ENCODE data around the gene PCSK5.

The PCSK5 gene

DNA sequence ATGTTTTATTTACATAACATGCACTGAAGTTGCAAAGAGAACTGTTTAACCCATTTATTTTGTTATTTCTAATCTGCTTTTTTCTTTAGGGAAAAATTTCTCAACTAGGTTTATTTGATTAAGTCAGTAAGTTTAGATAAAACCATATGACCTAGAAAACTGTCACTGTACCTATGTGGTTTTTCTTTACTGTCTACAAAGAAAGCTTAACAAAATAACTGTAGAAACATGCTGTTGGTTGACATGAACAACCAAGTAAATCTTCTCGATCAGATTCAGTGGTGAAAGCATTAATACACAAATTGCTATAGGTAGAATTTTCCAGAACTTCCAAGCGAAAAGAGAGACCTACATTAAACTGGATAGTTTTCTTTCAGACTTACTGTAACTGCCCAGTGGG, 137.4 kb downstream of the PCSK5 start:
- DNase-seq = no peak
- Histone ChIP-seq H3K27ac (no peak overlapping the region), H3K27me3 (replicated peaks) (no peaks in the 10 kb centered on the region), H3K4me3 (ENCODE audit: low read depth, low read length) (no peak overlapping the region), H3K36me3 (replicated peaks) (no peaks in the 10 kb centered on the region)
- TF ChIP-seq, protein P1, sequence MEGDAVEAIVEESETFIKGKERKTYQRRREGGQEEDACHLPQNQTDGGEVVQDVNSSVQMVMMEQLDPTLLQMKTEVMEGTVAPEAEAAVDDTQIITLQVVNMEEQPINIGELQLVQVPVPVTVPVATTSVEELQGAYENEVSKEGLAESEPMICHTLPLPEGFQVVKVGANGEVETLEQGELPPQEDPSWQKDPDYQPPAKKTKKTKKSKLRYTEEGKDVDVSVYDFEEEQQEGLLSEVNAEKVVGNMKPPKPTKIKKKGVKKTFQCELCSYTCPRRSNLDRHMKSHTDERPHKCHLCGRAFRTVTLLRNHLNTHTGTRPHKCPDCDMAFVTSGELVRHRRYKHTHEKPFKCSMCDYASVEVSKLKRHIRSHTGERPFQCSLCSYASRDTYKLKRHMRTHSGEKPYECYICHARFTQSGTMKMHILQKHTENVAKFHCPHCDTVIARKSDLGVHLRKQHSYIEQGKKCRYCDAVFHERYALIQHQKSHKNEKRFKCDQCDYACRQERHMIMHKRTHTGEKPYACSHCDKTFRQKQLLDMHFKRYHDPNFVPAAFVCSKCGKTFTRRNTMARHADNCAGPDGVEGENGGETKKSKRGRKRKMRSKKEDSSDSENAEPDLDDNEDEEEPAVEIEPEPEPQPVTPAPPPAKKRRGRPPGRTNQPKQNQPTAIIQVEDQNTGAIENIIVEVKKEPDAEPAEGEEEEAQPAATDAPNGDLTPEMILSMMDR (IDR thresholded peaks at IDR 0.05; ENCODE audit: low read depth, low read length, missing control alignments) = no peak
- in situ Hi-C loops (cut with HindIII; ENCODE audit: low pct_ligation_motif_present, low sequenced_read_pairs) = no loop called here

DNA sequence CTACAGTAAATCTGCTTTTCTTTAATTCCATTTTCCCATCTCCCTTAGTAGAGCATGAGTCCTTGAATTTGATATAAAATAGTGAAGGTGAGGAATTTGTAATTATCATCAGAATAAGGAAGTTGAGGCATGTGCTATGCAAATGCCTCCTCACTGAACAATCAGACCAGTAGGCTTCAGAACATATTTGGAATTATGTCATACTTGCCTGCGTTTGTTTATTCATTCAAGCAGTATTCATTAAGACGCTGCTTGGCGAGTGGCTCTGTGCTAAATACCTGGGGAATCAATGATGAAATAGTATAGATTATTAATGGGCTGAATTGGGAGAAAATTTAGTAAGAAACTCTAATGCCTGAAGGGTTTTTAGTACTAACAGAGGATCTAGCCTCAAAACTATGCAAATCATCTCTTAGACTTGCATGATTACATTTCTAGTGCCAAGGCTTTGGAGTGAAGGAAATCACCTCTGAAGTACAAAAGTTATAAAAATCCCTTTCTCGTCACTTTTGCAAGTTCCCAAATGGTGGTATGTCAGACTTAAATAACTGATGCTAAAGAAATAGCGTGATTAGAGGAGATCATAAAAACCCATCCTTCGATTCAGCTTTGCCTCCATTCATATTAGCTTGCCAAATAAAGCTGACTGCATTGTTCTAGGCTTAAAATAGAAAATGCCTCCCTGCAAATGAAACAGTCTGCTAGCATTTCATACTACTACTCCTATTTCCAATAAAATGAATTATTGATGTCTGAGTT, 141.7 kb downstream of the PCSK5 start:
- no peak for DNase-seq
- Histone ChIP-seq H3K4me3 (ENCODE audit: low read depth, low read length) (no peak overlapping the region), H3K27ac (no peak overlapping the region), H3K27me3 (replicated peaks) (no peaks in the 10 kb centered on the region), H3K36me3 (replicated peaks) (no peaks in the 10 kb centered on the region)
- TF ChIP-seq, protein P1 (IDR thresholded peaks at IDR 0.05; ENCODE audit: low read depth, low read length, missing control alignments) = no peak
- in situ Hi-C loops (cut with HindIII; ENCODE audit: low pct_ligation_motif_present, low sequenced_read_pairs) = no loop called here

DNA sequence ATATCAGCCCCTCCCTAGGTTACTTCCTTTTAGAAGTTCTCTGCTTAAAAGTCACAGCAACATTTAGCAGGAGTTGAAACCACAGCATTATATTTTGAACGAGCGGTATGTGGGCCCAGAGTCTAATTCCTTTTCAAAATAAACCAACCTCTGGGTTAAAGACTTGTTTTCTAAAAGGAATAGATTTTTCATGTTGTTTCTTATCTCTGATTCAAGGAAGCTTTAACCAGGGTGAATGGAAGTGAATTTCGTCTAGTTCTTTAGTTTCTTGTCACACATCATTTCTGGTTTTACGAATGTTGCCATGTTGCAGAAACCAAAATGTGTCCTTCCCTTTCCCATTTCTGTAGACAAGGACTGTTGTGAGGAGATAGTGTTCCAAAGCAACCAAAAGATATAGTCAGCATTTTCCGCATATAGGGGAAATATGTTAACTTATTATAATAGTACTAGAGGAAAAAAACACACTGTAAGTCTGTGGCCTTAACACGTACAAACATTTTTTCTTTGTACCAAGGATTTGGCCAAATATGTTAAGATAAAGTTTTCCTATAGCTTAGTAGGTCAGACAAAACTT, 142.4 kb downstream of the PCSK5 start:
- in situ Hi-C loops (cut with HindIII; ENCODE audit: low pct_ligation_motif_present, low sequenced_read_pairs) = no loop called here
- H3K27ac ChIP-seq = no peak overlapping the region
- H3K4me3 ChIP-seq (ENCODE audit: low read depth, low read length) = no peak overlapping the region
- H3K36me3 ChIP-seq (replicated peaks) = no peaks in the 10 kb centered on the region
- H3K27me3 ChIP-seq (replicated peaks) = no peaks in the 10 kb centered on the region
- no peak for DNase-seq
- TF ChIP-seq, protein P1 (IDR thresholded peaks at IDR 0.05; ENCODE audit: low read depth, low read length, missing control alignments) = no peak

DNA sequence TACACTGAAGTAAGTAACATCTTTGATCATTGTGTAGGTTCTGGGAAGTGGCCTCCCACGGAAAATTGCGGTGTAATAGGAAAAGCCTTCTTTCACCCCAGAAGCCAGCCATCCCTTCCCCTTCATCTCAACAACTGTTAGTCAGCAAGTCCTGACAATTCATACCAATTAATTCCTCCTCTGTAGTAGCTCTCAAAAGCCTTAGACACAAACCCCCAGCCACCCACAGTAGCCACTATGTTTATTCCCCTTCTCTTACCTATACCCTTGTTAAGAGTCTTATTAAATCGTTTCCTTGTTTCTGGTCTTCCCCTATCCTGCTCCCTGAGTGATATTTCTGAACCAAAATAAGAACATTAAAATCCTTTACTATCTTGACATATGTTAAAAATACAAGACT, 143.6 kb downstream of the PCSK5 start:
- Histone ChIP-seq H3K27ac (no peak overlapping the region), H3K36me3 (replicated peaks) (no peaks in the 10 kb centered on the region), H3K4me3 (ENCODE audit: low read depth, low read length) (no peak overlapping the region), H3K27me3 (replicated peaks) (no peaks in the 10 kb centered on the region)
- no peak for DNase-seq
- in situ Hi-C loops (cut with HindIII; ENCODE audit: low pct_ligation_motif_present, low sequenced_read_pairs) = no loop called here
- TF ChIP-seq, protein P1 (IDR thresholded peaks at IDR 0.05; ENCODE audit: low read depth, low read length, missing control alignments) = no peak

DNA sequence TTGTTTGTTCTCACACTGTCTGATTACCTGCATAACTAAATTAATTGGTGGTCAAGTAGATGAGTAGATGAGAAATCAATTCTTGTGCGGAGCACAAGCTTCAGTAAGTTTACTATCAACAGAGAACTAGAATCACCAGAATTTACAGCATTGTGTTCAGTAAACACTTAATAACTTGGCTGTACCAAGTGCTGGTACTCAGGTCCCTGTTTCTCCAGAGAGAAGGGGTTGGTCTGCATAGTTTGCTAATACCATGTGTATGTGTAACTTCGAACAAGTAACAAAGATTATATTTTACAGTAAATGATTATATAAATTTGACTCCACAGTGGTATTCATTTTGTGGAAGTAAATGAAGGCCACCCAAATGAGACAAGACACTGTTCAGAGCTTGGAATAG, 146.3 kb downstream of the PCSK5 start:
- in situ Hi-C loops (cut with HindIII; ENCODE audit: low pct_ligation_motif_present, low sequenced_read_pairs) = no loop called here
- Histone ChIP-seq H3K36me3 (replicated peaks) (no peaks in the 10 kb centered on the region), H3K27me3 (replicated peaks) (no peaks in the 10 kb centered on the region), H3K4me3 (ENCODE audit: low read depth, low read length) (no peak overlapping the region), H3K27ac (no peak overlapping the region)
- DNase-seq = no peak
- TF ChIP-seq, protein P1 (IDR thresholded peaks at IDR 0.05; ENCODE audit: low read depth, low read length, missing control alignments) = no peak
